ENCODE measurements around the gene ATOSB.

DNA sequence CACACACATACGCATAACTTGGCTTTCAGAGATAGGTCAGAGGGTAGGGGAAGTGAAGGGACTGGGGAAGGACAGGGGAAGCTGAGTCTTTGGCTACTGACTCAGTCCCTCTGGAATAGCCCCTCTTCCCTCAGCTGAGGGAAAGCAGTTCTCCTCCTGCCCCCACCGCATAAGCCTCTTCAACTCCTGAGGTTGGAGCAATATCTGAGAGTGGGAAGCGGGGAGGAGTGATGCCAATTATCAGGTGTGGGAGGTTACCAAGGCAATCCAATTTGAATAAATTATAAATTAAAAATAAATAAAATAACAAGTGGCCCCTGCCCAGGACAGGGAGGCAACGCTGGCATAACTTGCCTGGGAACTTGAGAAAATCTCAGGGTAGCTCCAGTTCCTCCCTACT lies 11.1 kb downstream of the ATOSB start:
- no peak for TF ChIP-seq REST (IDR thresholded peaks at IDR 0.05; ENCODE audit: low read depth)
- no peak for TF ChIP-seq TAF1 (IDR thresholded peaks at IDR 0.05; ENCODE audit: low read depth)
- TF ChIP-seq CEBPB (IDR thresholded peaks at IDR 0.05): no peak
- no peak for TF ChIP-seq MAX (IDR thresholded peaks at IDR 0.05)
- no peak for TF ChIP-seq ZBTB7A (IDR thresholded peaks at IDR 0.05; ENCODE audit: low read depth)
- TF ChIP-seq EP300 (IDR thresholded peaks at IDR 0.05; ENCODE audit: borderline replicate concordance): no peak
- TF ChIP-seq RAD21 (IDR thresholded peaks at IDR 0.05; ENCODE audit: low read depth): no peak
- no peak for TF ChIP-seq NFIC (IDR thresholded peaks at IDR 0.05)
- TF ChIP-seq, protein P1, sequence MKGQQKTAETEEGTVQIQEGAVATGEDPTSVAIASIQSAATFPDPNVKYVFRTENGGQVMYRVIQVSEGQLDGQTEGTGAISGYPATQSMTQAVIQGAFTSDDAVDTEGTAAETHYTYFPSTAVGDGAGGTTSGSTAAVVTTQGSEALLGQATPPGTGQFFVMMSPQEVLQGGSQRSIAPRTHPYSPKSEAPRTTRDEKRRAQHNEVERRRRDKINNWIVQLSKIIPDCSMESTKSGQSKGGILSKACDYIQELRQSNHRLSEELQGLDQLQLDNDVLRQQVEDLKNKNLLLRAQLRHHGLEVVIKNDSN (IDR thresholded peaks at IDR 0.05): no peak
- no peak for TF ChIP-seq YY1 (IDR thresholded peaks at IDR 0.05; ENCODE audit: low read depth)

All from Ishikawa (cell line).